Pancreas (tissue), 10 donors: ENCODE data around the gene THBS3. TPM values are rescaled to one million over a fixed set of nuclear protein-coding genes. Genes with fewer than 3 reads are reported as not detected.
"Not testable (repeated sequence)": the region's sequence is repeated elsewhere in the genome, so short reads cannot be mapped to it uniquely, and the experiment has no call there.

Source experiments
- ATAC-seq, 4 donors: fragments of 200-7000 bp; cut with Tn5 transposase; one replicate each; pipeline versions ENCODE4 v1.8.0 to v1.9.1; 2020; ENCODE audit warnings: mild to moderate bottlenecking in 4 of 4, moderate library complexity in 4 of 4
- DNase-seq, 6 donors: peaks; one replicate each; pipeline ENCODE4 v3.0.0-alpha.2; 2020
- FAIRE-seq: peaks from 2 replicates; lab custom pipeline; 2012; peaks lifted over from hg19 to GRCh38; lab: Jason Lieb, UNC
- H3K27ac ChIP-seq, 4 donors: fragments of 200-600 bp; sonication (generic); 1 replicate in 3 of 4; 2 replicates in 1 of 4; pipeline versions ENCODE4 v1.5.0 to v1.8.0; 2020
- H3K27me3 ChIP-seq, 4 donors: fragments of 200-600 bp; one replicate each; pipeline ENCODE4 v1.8.0; 2021
- H3K36me3 ChIP-seq, 3 donors: fragments of 200-600 bp; sonication (generic) in 1 of 3; one replicate each; pipeline versions ENCODE4 v1.5.0 to v1.8.0; 2020 to 2021
- H3K4me1 ChIP-seq, 3 donors: fragments of 200-600 bp; one replicate each; pipeline ENCODE4 v1.8.0; 2021
- H3K4me3 ChIP-seq, 4 donors: fragments of 200-600 bp; sonication (generic) in 2 of 4; one replicate each; pipeline versions ENCODE4 v1.5.0 to v1.8.0; 2020 to 2021
- H3K9me3 ChIP-seq, 4 donors: fragments of 200-600 bp; one replicate each; pipeline ENCODE4 v1.8.0; 2021
- CTCF ChIP-seq, 4 donors: fragments of 200-600 bp; sonication (generic) in 3 of 4; IDR thresholded peaks; one replicate each; pipeline versions ENCODE4 v1.5.0 to v1.8.0; 2021; ENCODE audit warnings: antibody characterized with exemption in 4 of 4
- WGBS, 2 donors: extraction: QIAGEN DNeasy Blood & Tissue Kit; methylation state at CpG; one replicate each; pipeline ENCODE4 v1.1.7; 2013; 5-methylcytosine and 5-hydroxymethylcytosine counted together
- intact Hi-C, 3 donors: fragments of 100-400 bp; cut with DNase I; formaldehyde crosslinking; loops; one replicate each; pipeline versions ENCODE4 v1.11.1 to v1.14.2; 2022
- polyA plus RNA-seq, 2 donors: library from polyadenylated mRNA; stranded (reverse); fragments of 200-250 nt; gene quantifications; one replicate each; pipeline ENCODE4 v1.2.3, GENCODE V29; 2013
- total RNA-seq, 6 donors: library from RNA; stranded (reverse); fragmentation: NEBNext Ultra II Directional in 4 of 6; extraction: Animal tissue kit (Norgen Biotek cat#: 25700) in 4 of 6; gene quantifications; one replicate each; pipeline versions ENCODE4 v1.2.1 to v1.2.4, GENCODE V29; 2021 to 2023
- donor health status: healthy with polysubstance abuse.
- donor health status: DM: no; HTN: no; CAD: no; lungs with moderate emphysema.
- donor health status: DM: no; HTN: no; CAD: no.
- donor health status: control.
- donor health status: control.
- donor health status: Bipolar disorder and iron deficiency.
- donor health status: DM: yes; HTN: yes; CAD: no.
- donor health status: DM: no; HTN: no; CAD: no.
- donor health status: DM: no; HTN: no; CAD: no.
- donor health status: DM: yes; HTN: yes; CAD: no.

The THBS3 gene
- total and polyA plus RNA-seq, 8 donors, result 9.9 to 78.6 (median 17.3) TPM

DNA sequence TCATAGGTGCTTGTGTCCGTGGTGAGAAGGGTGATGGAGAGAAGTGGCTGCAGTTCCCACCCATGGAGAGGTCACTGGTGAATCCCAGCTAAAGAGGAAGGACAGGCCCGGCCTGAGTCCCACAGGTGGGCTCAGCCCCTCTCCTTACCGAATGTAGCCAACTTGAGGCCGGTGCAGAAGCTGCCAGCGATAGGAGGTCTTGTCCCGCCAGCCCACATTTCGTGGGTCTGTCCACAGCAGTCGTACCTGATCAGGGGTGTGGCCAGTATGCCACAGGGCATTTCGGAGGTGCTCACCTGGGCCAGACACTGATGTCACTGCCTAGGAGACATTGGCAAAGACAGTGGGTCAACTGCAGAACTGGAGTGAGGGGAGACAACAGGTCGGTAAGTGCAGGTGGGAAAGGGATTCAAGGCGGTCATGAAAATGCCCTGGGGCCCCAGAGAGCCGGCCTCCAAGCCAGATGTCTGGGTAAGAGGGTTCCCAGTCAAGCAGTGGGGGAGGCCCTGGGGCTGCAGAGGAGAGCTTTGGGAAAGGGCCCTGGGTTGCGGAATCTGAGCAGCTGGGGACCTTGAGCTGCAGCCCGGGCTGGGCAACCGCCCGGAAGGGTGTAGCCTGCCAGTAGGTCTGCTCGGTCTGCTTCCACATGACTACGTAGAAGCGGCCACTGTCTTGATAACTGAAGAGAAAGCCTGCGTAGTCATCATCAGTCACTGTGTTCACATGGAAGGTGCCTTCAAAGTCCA is 10.6 kb downstream of the THBS3 start:
- DNase-seq (peak; percentile 78 to 91 (median 85)), ATAC-seq (peak; percentile 23 to 56 (median 46)), FAIRE-seq (no peak)
- Histone ChIP-seq H3K27ac (peak overlapping the region; percentile 11 to 61 (median 52)), H3K4me1 (peaks cover 9 to 11% (median 9%) of the 10 kb centered on the region in 3 donors), H3K27me3 (no peaks in the 10 kb centered on the region), H3K36me3 (no peaks in the 10 kb centered on the region), H3K9me3 (no peaks in the 10 kb centered on the region), H3K4me3 (no peak overlapping the region)
- intact Hi-C loops, result no loop called here
- no peak for TF ChIP-seq CTCF (IDR thresholded peaks at IDR 0.05)
- WGBS, 2 donors, result 53 to 59% methylated on average over 20 of the region's 20 CpGs

- H3K27me3 ChIP-seq, result no peaks in the 10 kb centered on the region
- DNase-seq (peak in 2 of 6 donors; percentile 57 to 58), ATAC-seq (no peak), FAIRE-seq (no peak)
- H3K9me3 ChIP-seq, result no peaks in the 10 kb centered on the region
- peak overlapping the region in 3 of 4 donors; percentile 45 to 61 (median 58) for H3K27ac ChIP-seq
- intact Hi-C loops, result no loop called here
- H3K36me3 ChIP-seq, result no peaks in the 10 kb centered on the region
- WGBS, 2 donors, result 81 to 86% methylated on average over 6 of the region's 6 CpGs
- no peak overlapping the region for H3K4me3 ChIP-seq
- no peak for TF ChIP-seq CTCF (IDR thresholded peaks at IDR 0.05)
- H3K4me1 ChIP-seq, result peaks cover 9 to 11% (median 9%) of the 10 kb centered on the region in 3 donors
These were observed 11.4 kb downstream of the THBS3 start for GRCh38 chr1:155196103-155196892.

GRCh38 chr1:155195201-155196102 is 12.2 kb downstream of the THBS3 start:
- FAIRE-seq (no peak), DNase-seq (peak in 2 of 6 donors; percentile 10 to 22), ATAC-seq (no peak)
- WGBS, 2 donors, result 26 to 30% methylated on average over 26 to 27 of the region's 27 CpGs
- Histone ChIP-seq H3K36me3 (no peaks in the 10 kb centered on the region), H3K27ac (peak overlapping the region in 3 of 4 donors; percentile 77 to 94 (median 93)), H3K27me3 (no peaks in the 10 kb centered on the region), H3K9me3 (no peaks in the 10 kb centered on the region), H3K4me3 (peak overlapping the region in 3 of 4 donors; percentile 10 to 50 (median 46)), H3K4me1 (peaks cover 9 to 11% (median 9%) of the 10 kb centered on the region in 3 donors)
- TF ChIP-seq CTCF (IDR thresholded peaks at IDR 0.05), result no peak
- intact Hi-C loops, result no loop called here

DNA sequence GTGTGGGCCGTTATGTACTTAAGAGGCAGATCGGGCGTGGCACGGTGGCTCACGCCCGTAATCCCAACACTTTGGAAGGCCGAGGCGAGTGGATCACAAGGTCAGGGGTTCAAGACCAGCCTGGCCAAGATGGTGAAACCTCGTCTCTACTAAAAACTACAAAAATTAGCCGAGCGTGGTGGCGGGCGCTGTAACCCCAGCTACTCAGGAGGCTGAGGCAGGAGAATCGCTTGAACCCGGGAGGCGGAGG is 13.8 kb downstream of the THBS3 start:
- H3K27ac ChIP-seq, result peak overlapping the region; percentile 74 to 94 (median 85)
- FAIRE-seq, intact Hi-C loops, H3K27me3 ChIP-seq, ATAC-seq, H3K36me3 ChIP-seq, H3K9me3 ChIP-seq: not testable (repeated sequence)
- peaks cover 9 to 11% (median 9%) of the 10 kb centered on the region in 3 donors for H3K4me1 ChIP-seq
- WGBS, 2 donors, result 14 to 17% methylated on average over 15 to 16 of the region's 16 CpGs
- peak in 1 of 6 donors; percentile 42 for DNase-seq
- H3K4me3 ChIP-seq, result peak overlapping the region in 3 of 4 donors; percentile 11 to 50 (median 46)
